Measurements from ENCODE around the gene TSPAN18.

Gene TSPAN18

GRCh38 chr11:44823868-44824267 lies 97.1 kb downstream of the TSPAN18 start:
- no peak for DNase-seq (ENCODE audit: low spot score)

GRCh38 chr11:44824300-44824704 lies 97.5 kb downstream of the TSPAN18 start:
- DNase-seq (ENCODE audit: low spot score): peak; percentile 36

GRCh38 chr11:44825058-44825785 lies 98.5 kb downstream of the TSPAN18 start:
- DNase-seq (ENCODE audit: low spot score): no peak

GRCh38 chr11:44826922-44827643 lies 100.3 kb downstream of the TSPAN18 start:
- no peak for DNase-seq (ENCODE audit: low spot score)

DNA sequence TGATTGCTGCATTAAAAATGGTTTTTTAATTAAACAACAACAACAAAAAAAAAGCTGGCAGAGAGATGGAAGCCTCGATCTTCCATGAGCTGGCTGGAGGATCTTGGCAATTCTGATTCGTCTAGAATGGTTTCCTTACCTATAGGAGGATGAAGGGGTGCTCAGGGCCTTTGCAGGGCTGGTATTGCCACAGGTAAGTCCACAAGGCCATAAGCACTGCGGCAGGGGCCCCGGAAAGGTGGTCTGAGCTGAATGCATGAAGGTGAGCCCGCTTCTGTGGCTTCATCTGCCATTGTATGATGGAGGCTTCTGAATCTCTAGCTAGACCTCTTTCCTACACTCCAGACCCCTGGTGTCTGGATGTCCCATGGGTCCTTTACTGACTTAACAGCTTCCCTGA lies 101.5 kb downstream of the TSPAN18 start:
- DNase-seq (ENCODE audit: low spot score): no peak

DNA sequence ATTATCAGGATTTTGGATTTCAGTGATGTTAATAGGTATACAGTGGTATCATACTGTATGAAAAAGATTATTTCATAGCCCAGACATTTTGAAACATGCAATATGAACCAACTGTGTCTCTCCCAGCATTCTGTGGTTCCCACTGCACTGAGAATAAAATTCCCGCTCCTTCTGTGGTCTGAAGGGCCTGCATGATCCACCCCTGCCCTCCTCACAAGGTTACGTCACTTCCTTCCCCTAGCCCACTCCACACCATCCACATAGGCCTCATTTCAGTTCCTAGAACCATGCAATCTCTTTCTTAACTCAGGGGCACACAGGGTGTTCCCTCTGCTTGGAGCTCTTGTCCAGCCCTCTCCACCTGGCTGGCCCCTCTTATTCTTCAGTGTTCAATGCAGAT lies 103.1 kb downstream of the TSPAN18 start:
- no peak for DNase-seq (ENCODE audit: low spot score)

- DNase-seq (ENCODE audit: low spot score): no peak
Measured at GRCh38 chr11:44831605-44832394, 105.0 kb downstream of the TSPAN18 start.

DNA sequence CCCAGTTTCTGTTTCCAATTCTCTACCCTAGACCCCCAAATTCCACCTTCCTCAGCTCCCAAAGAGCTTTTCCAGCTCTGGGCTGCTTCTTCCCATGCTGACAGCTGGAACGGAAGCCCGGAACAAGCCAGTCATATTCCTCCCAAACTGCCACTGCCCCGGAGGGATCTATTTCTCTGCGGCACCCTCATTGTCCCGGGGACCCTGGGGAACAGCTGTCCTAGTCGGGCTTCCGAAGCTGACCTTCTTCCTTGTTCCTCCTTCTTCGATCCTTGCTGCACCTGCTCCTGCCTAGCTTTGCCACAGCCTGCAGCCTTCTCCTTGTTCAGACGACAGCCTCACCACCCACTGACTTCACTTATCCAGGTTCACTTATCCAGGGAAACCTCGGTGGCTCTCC lies 105.7 kb downstream of the TSPAN18 start:
- DNase-seq (ENCODE audit: low spot score): no peak

DNA sequence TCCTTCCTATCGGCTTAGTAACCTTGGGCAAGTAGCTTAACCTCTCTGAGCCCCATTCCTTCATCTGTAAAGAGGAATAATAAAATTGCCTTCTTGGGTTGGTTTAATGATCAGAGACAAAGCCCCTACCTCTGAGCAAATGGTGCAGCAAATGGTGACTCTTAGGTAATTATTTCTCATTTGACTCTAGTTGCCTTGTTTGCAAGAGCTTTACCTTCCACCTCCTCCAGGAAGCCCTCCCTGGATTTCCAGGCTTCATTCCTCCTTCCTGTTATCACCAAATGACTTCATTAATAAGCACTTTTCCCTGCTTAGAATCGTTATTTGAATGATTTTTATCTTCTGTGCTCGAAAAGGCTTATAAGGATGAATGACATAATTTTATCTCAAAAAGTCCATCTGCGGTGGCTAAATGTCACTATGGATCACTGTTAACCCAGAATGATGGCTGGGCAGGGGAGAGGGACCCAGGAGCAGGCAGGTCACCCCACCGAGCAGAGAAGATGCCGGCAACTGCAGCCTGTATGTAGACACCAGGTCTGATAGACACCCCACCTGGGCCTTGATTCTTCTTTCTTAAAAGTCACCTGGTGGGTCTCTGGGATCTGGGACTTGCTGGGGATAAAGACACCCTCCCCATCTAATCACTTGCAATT lies 106.6 kb downstream of the TSPAN18 start:
- no peak for DNase-seq (ENCODE audit: low spot score)

DNA sequence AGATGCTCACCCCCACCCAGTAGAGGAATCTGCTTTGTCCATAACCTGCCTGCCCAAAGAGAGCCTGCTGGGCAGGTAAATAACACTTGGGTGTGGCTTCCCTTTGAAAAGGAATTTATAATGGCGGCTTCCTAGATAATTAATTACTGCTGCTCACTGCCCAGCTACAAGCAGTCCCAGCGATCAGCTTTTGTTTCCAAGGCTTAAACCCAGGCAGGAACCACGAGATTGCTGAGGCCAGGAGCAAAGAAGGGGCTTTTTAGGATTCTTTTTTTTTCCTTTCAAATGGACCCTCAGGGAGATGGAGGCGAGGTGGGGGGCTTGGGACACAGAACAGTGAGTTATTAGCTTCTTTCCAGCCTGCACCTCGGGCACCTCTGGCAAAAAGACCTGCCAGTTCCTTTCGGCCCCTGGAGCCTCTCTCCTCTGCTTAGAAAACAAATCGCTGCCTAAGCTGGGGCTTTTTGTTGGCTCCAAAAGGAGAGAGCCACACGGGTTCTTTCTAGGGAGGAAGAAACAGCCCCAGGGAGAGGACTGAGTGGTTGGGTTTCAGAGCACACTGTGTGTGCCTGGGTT lies 107.2 kb downstream of the TSPAN18 start:
- DNase-seq (ENCODE audit: low spot score): no peak

DNA sequence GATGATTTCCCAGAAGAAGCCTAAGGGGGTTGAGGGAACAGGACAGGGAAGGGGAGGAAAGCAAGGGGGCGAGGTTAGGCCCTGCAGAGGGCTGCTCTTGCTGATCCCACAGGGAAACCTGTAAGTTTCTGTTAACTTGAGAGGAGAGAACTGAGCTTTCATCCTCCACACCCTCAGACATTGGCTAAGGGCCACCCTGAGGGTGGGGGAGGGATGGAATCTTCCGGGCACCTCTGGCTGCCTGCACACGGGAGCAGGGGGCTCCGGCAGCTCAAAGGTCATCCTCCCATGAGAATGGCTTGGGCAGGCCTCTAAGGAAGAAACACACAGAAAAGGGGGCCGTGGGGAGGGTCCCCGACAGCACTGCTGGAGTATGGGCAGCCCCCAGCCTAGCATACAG lies 108.1 kb downstream of the TSPAN18 start:
- DNase-seq (ENCODE audit: low spot score): no peak

GRCh38 chr11:44835296-44835695 lies 108.5 kb downstream of the TSPAN18 start:
- no peak for DNase-seq (ENCODE audit: low spot score)

GRCh38 chr11:44835938-44836337 lies 109.2 kb downstream of the TSPAN18 start:
- DNase-seq (ENCODE audit: low spot score): no peak

- no peak for DNase-seq (ENCODE audit: low spot score)
Measured at GRCh38 chr11:44837661-44838060, 110.9 kb downstream of the TSPAN18 start.

GRCh38 chr11:44839458-44840084 lies 112.8 kb downstream of the TSPAN18 start:
- DNase-seq (ENCODE audit: low spot score): no peak

- DNase-seq (ENCODE audit: low spot score): no peak
Measured at GRCh38 chr11:44840085-44840478, 113.3 kb downstream of the TSPAN18 start.

DNA sequence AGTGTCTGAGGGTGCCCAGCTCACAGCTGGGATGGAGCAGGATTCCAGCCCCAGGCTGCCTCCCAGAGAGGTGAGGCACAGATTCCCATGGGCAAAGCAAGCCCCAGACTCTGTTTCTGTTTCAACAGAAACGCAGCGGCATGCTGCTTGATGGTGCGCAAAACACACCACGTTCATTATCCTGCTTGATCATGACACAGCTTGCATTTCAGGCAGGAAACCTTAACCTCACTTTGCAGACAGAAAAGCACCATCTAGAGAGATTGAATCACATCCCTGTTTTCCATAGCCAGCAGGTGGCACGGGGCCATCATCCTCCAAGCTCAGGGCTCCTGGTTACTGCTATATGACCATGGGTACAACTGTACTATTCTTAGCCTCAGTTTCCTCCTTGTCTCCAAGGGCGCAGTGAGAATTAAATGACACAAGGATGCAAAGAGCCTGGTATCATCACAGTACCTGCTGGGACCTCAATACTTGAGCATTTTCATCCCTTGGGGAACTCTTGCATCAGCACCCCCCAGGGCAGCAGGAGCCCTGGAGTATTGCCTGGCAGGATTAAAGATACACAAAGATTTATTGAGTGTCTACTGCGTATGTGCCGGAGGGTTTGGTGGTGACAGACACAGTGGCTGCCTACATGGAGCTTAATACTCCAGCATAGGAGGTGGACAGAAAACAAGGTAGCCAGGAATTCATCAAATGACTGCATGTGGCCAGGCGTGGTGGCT lies 113.9 kb downstream of the TSPAN18 start:
- DNase-seq (ENCODE audit: low spot score): no peak

- no peak for DNase-seq (ENCODE audit: low spot score)
Measured at GRCh38 chr11:44842220-44842619, 115.5 kb downstream of the TSPAN18 start.

GRCh38 chr11:44846852-44847251 lies 120.1 kb downstream of the TSPAN18 start:
- no peak for DNase-seq (ENCODE audit: low spot score)

- no peak for DNase-seq (ENCODE audit: low spot score)
Measured at GRCh38 chr11:44847316-44847715, 120.6 kb downstream of the TSPAN18 start.

Data from kidney capillary endothelial cell (primary cell).